Keratinocyte (primary cell): ENCODE data around the gene CDH13. TPM values are rescaled to one million over a fixed set of nuclear protein-coding genes. Genes with fewer than 3 reads are reported as not detected.

Source experiments
- DNase-seq: peaks from one replicate; pipeline ENCODE4 v3.0.0-alpha.2; 2011; ENCODE audit warnings: low read depth, missing footprints, low spot score
- FAIRE-seq: peaks from 2 replicates; lab custom pipeline; 2011; peaks lifted over from hg19 to GRCh38; lab: Jason Lieb, UNC
- H2AFZ ChIP-seq: 2 replicates; pipeline ENCODE4 v1.6.0; 2012; ENCODE audit warnings: low read length, control low read depth, inconsistent platforms; ENCODE audit not compliant: control insufficient read depth
- H3K27ac ChIP-seq: 2 replicates; pipeline ENCODE4 v1.5.1; 2011; ENCODE audit warnings: low read length; ENCODE audit not compliant: control insufficient read depth, insufficient read depth
- H3K27me3 ChIP-seq: 3 replicates; pipeline ENCODE4 v1.6.0; 2011; ENCODE audit warnings: low read length; ENCODE audit not compliant: control insufficient read depth, insufficient read depth; ENCODE audit errors: extremely low read depth
- H3K36me3 ChIP-seq, 2 experiments: 2 replicates in 1 of 2; 3 replicates in 1 of 2; pipeline ENCODE4 v1.5.1; 2011; ENCODE audit warnings: low read length in 2 of 2, mild to moderate bottlenecking in 1 of 2; ENCODE audit not compliant: control insufficient read depth in 2 of 2, insufficient read depth in 2 of 2; ENCODE audit errors: extremely low read depth in 1 of 2
- H3K4me1 ChIP-seq: 3 replicates; pipeline ENCODE4 v1.5.1; 2011; ENCODE audit warnings: low read length; ENCODE audit not compliant: control insufficient read depth, insufficient read depth; ENCODE audit errors: extremely low read depth
- H3K4me2 ChIP-seq: 3 replicates; pipeline ENCODE4 v1.6.0; 2011; ENCODE audit warnings: low read depth, low read length; ENCODE audit not compliant: control insufficient read depth, insufficient read depth; ENCODE audit errors: extremely low read depth
- H3K4me3 ChIP-seq, 3 experiments: fragments of 200-600 bp in 1 of 3; sonication (generic) in 1 of 3; 2 replicates in 2 of 3; 3 replicates in 1 of 3; pipeline ENCODE4 v1.5.1; 2011 to 2016; ENCODE audit warnings: low read length in 3 of 3, mild to moderate bottlenecking in 3 of 3, control low read depth in 2 of 3, inconsistent platforms in 1 of 3, low read depth in 1 of 3, mixed read lengths in 1 of 3, mixed run types in 1 of 3, moderate library complexity in 1 of 3; ENCODE audit not compliant: control insufficient read depth in 2 of 3, insufficient read depth in 2 of 3; ENCODE audit errors: extremely low read depth in 1 of 3
- H3K79me2 ChIP-seq: 2 replicates; pipeline ENCODE4 v1.6.0; 2012; ENCODE audit warnings: low read length; ENCODE audit not compliant: control insufficient read depth, insufficient read depth
- H3K9ac ChIP-seq: 3 replicates; pipeline ENCODE4 v1.6.0; 2011; ENCODE audit warnings: low read length; ENCODE audit not compliant: control insufficient read depth, insufficient read depth; ENCODE audit errors: extremely low read depth
- H3K9me1 ChIP-seq: 3 replicates; pipeline ENCODE4 v1.6.0; 2011; ENCODE audit warnings: low read length; ENCODE audit not compliant: control insufficient read depth, insufficient read depth; ENCODE audit errors: extremely low read depth
- H3K9me3 ChIP-seq: 2 replicates; pipeline ENCODE4 v1.5.1; 2012; ENCODE audit warnings: low read depth, low read length; ENCODE audit not compliant: control insufficient read depth
- H4K20me1 ChIP-seq: 3 replicates; pipeline ENCODE4 v1.6.0; 2011; ENCODE audit warnings: low read length; ENCODE audit not compliant: control insufficient read depth, insufficient read depth; ENCODE audit errors: extremely low read depth
- CTCF ChIP-seq, 3 experiments: IDR thresholded peaks in 1 of 3; conservative IDR thresholded peaks in 1 of 3; optimal IDR thresholded peaks in 1 of 3; 2 replicates in 2 of 3; 3 replicates in 1 of 3; pipeline versions ENCODE3 to v1.5.1; 2011; ENCODE audit warnings: low read length in 3 of 3, mild to moderate bottlenecking in 3 of 3, moderate library complexity in 2 of 3, control low read depth in 1 of 3, inconsistent platforms in 1 of 3; ENCODE audit not compliant: insufficient read depth in 2 of 3; ENCODE audit errors: extremely low read depth in 1 of 3
- EZH2 ChIP-seq: IDR thresholded peaks from one replicate; pipeline ENCODE4 v1.6.1; 2012; ENCODE audit warnings: inconsistent platforms, mild to moderate bottlenecking, low read length, moderate library complexity
- dilution Hi-C: fragments of 300-500 bp; cut with MboI; formaldehyde crosslinking; loops from one replicate; pipeline ENCODE4 v1.7.0; 2020; ENCODE audit warnings: low sequenced_read_pairs; ENCODE audit not compliant: extremely low pct_ligation_motif_present
- polyA plus RNA-seq, 5 experiments: library from polyadenylated mRNA; depleted of rRNA in 3 of 5; stranded (reverse) in 3 of 5; stranded (forward) in 1 of 5; unstranded in 1 of 5; fragments of >200 nt; gene quantifications; 1 replicate in 1 of 5; 2 replicates in 3 of 5; 3 replicates in 1 of 5; pipeline versions ENCODE4 v1.2.1 to v1.2.3, GENCODE V29; 2011 to 2012; ENCODE audit warnings: missing spikeins in 2 of 5, low read depth in 1 of 5, low replicate concordance in 1 of 5

The CDH13 gene
- polyA plus RNA-seq, 1 donor (not counting 4 experiments of a cell fraction or from before 2014, with no cell fraction given) = 111 TPM

- H3K4me3 ChIP-seq = no peak overlapping the region
- no peaks in the 10 kb centered on the region for H3K9me3 ChIP-seq
- no peak overlapping the region for H3K9ac ChIP-seq
- H3K36me3 ChIP-seq = no peaks in the 10 kb centered on the region
- no peaks in the 10 kb centered on the region for H3K4me1 ChIP-seq
- H3K4me2 ChIP-seq = no peak overlapping the region
- no peak overlapping the region for H2AFZ ChIP-seq
- no peaks in the 10 kb centered on the region for H3K27me3 ChIP-seq
- H3K79me2 ChIP-seq = no peaks in the 10 kb centered on the region
- DNase-seq (no peak), FAIRE-seq (no peak)
- no peak overlapping the region for H3K27ac ChIP-seq
- dilution Hi-C loops = no loop called here
- H4K20me1 ChIP-seq = no peaks in the 10 kb centered on the region
- no peaks in the 10 kb centered on the region for H3K9me1 ChIP-seq
- TF ChIP-seq EZH2 = no peak
- no peak for TF ChIP-seq CTCF (optimal IDR thresholded peaks at IDR 0.05 in 1 of 3, IDR thresholded peaks at IDR 0.05 in 1 of 3, conservative IDR thresholded peaks at IDR 0.05 in 1 of 3; ENCODE audit: extremely low read depth in 1 of 3, insufficient read depth in 2 of 3, low read length in 3 of 3)
These were observed 1001.2 kb downstream of the CDH13 start for GRCh38 chr16:83627996-83628395.

GRCh38 chr16:83629426-83629825 lies 1002.7 kb downstream of the CDH13 start:
- no peak for FAIRE-seq
- H3K4me3 ChIP-seq = no peak overlapping the region
- H3K36me3 ChIP-seq = no peaks in the 10 kb centered on the region
- H3K9ac ChIP-seq = no peak overlapping the region
- H2AFZ ChIP-seq = no peak overlapping the region
- H3K4me1 ChIP-seq = no peaks in the 10 kb centered on the region
- H3K9me1 ChIP-seq = no peaks in the 10 kb centered on the region
- no peak overlapping the region for H3K4me2 ChIP-seq
- dilution Hi-C loops = no loop called here
- no peaks in the 10 kb centered on the region for H4K20me1 ChIP-seq
- no peak overlapping the region for H3K27ac ChIP-seq
- no peak for DNase-seq
- H3K27me3 ChIP-seq = no peaks in the 10 kb centered on the region
- TF ChIP-seq CTCF (optimal IDR thresholded peaks at IDR 0.05 in 1 of 3, IDR thresholded peaks at IDR 0.05 in 1 of 3, conservative IDR thresholded peaks at IDR 0.05 in 1 of 3; ENCODE audit: extremely low read depth in 1 of 3, insufficient read depth in 2 of 3, low read length in 3 of 3) (no peak), EZH2 (no peak)
- no peaks in the 10 kb centered on the region for H3K9me3 ChIP-seq
- no peaks in the 10 kb centered on the region for H3K79me2 ChIP-seq
